Esophagus squamous epithelium (tissue), 4 donors: ENCODE data around the gene PSAPL1.

ENCODE experiments used
- CTCF ChIP-seq, 6 experiments: fragments of 450-650 bp in 4 of 6; fragments of 200-600 bp in 2 of 6; sonication (generic) in 2 of 6; IDR thresholded peaks; one replicate each; pipeline ENCODE4 v1.5.1; 2016 to 2019; ENCODE audit warnings: antibody characterized with exemption in 6 of 6, mild to moderate bottlenecking in 4 of 6, moderate library complexity in 4 of 6
- POLR2A ChIP-seq, 4 donors: fragments of 450-650 bp; IDR thresholded peaks; one replicate each; pipeline ENCODE4 v1.6.1; 2017; ENCODE audit warnings: antibody characterized with exemption in 4 of 4, mild to moderate bottlenecking in 4 of 4, moderate library complexity in 3 of 4

GRCh38 chr4:7411896-7412553, 22.7 kb downstream of the PSAPL1 start:
- no peak for TF ChIP-seq CTCF (IDR thresholded peaks at IDR 0.05)
- TF ChIP-seq POLR2A (IDR thresholded peaks at IDR 0.05) = no peak
